BLaER1 (cell line): Measurements from ENCODE around the gene CELA2B.
"Not testable (repeated sequence)": the region's sequence is repeated elsewhere in the genome, so short reads cannot be mapped to it uniquely, and the experiment has no call there.

Experiments used
- H3K27ac ChIP-seq: shearing (Covaris generic); formaldehyde crosslinking; 2 replicates; pipeline ENCODE4 v1.8.1; 2022
- H3K27me3 ChIP-seq: shearing (Covaris generic); formaldehyde crosslinking; 2 replicates; pipeline ENCODE4 v1.8.1; 2022
- H3K36me3 ChIP-seq: shearing (Covaris generic); formaldehyde crosslinking; 2 replicates; pipeline ENCODE4 v1.8.1; 2022
- H3K4me1 ChIP-seq: shearing (Covaris generic); formaldehyde crosslinking; 2 replicates; pipeline ENCODE4 v1.8.1; 2022
- H3K4me2 ChIP-seq: shearing (Covaris generic); formaldehyde crosslinking; 2 replicates; pipeline ENCODE4 v1.8.1; 2022
- H3K4me3 ChIP-seq: shearing (Covaris generic); formaldehyde crosslinking; 2 replicates; pipeline ENCODE4 v1.8.1; 2022
- H3K9ac ChIP-seq: shearing (Covaris generic); formaldehyde crosslinking; 2 replicates; pipeline ENCODE4 v1.8.1; 2022
- H3K9me3 ChIP-seq: shearing (Covaris generic); formaldehyde crosslinking; 2 replicates; pipeline ENCODE4 v1.8.1; 2022
- H4K20me1 ChIP-seq: shearing (Covaris generic); formaldehyde crosslinking; 2 replicates; pipeline ENCODE4 v1.8.1; 2022
- Cebpa-rat ChIP-seq: shearing (Covaris generic); IDR thresholded peaks from 2 replicates; pipeline ENCODE4 v1.8.1; 2022

CELA2B gene

DNA sequence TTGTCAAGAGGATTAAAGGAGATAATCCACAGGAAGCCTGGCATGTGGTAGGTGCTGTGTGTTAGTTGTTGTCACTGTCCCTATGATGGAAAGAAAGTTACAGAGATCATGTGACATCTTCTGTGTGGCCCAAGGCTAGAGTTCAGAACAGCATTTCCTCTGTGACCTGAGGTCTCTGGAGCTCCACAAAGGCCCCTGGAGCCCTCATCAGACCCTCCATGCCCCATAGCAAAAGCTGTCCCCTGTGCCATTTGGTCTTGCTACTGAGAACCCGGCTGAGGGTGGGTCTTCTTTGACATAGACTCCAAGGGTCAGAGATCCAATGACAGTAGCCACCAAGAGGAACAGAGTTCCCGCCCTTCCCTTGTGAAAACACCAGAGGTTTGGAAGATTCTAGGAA is 8.1 kb downstream of the CELA2B start:
- Histone ChIP-seq H4K20me1 (no peaks in the 10 kb centered on the region), H3K9me3 (no peaks in the 10 kb centered on the region), H3K4me3 (no peak overlapping the region), H3K9ac (no peak overlapping the region), H3K27ac (no peak overlapping the region), H3K36me3 (peaks cover 17% of the 10 kb centered on the region; the same call in 1 of the 2 replicates), H3K4me2 (no peak overlapping the region), H3K4me1 (no peaks in the 10 kb centered on the region), H3K27me3 (no peaks in the 10 kb centered on the region)
- TF ChIP-seq Cebpa-rat, result no peak

DNA sequence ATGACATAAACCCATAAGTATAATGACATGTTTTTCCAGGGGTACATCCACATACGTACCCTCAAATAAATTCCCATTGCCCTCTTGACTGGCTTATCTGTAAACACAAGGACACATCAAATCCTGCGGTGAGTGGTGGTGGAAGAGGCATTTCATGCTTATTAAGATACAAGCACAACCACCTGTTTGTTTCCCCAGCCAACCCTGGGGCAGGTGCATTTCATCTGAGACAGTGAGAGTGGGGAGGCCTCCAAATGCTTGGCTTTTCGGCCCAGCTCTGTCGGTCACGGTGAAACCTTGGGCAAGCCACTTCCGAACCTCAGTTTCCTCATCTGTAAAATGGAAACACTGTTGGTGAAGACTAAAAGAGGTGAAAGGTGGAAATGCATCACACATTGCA is 8.5 kb downstream of the CELA2B start:
- not testable (repeated sequence) for H3K27ac ChIP-seq, H3K4me2 ChIP-seq, H3K9me3 ChIP-seq, H4K20me1 ChIP-seq, H3K4me1 ChIP-seq, H3K4me3 ChIP-seq, H3K9ac ChIP-seq, H3K27me3 ChIP-seq
- peaks cover 17% of the 10 kb centered on the region; the same call in 1 of the 2 replicates for H3K36me3 ChIP-seq

DNA sequence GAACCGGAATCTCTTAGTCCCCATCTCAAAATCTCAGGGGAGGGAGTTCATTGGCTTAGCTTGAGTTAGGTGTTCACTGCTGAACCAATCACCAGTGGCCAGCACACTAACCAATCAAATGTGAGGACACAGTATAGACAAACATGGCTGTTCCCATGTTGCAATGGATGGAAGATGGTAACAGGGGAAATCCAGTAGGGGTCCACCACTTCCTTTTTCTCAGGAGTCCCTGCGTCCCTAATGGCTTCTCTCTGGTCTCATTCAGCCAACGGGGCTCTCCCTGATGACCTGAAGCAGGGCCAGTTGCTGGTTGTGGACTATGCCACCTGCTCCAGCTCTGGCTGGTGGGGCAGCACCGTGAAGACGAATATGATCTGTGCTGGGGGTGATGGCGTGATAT is 9.7 kb downstream of the CELA2B start:
- H3K27me3 ChIP-seq, result no peaks in the 10 kb centered on the region
- peaks cover 17% of the 10 kb centered on the region; the same call in 1 of the 2 replicates for H3K36me3 ChIP-seq
- peaks cover 1% of the 10 kb centered on the region for H3K4me1 ChIP-seq
- no peak overlapping the region for H3K4me2 ChIP-seq
- H3K27ac ChIP-seq, result no peak overlapping the region
- TF ChIP-seq Cebpa-rat, result no peak
- no peaks in the 10 kb centered on the region for H3K9me3 ChIP-seq
- H3K9ac ChIP-seq, result no peak overlapping the region
- H3K4me3 ChIP-seq, result no peak overlapping the region
- no peaks in the 10 kb centered on the region for H4K20me1 ChIP-seq

GRCh38 chr1:15486844-15487610 is 11.1 kb downstream of the CELA2B start:
- H3K4me2 ChIP-seq, H3K27ac ChIP-seq, H3K9me3 ChIP-seq, H4K20me1 ChIP-seq, H3K4me3 ChIP-seq, H3K27me3 ChIP-seq, H3K9ac ChIP-seq: not testable (repeated sequence)
- peaks cover 25% of the 10 kb centered on the region; the same call in 1 of the 2 replicates for H3K36me3 ChIP-seq
- peaks cover 11% of the 10 kb centered on the region for H3K4me1 ChIP-seq

DNA sequence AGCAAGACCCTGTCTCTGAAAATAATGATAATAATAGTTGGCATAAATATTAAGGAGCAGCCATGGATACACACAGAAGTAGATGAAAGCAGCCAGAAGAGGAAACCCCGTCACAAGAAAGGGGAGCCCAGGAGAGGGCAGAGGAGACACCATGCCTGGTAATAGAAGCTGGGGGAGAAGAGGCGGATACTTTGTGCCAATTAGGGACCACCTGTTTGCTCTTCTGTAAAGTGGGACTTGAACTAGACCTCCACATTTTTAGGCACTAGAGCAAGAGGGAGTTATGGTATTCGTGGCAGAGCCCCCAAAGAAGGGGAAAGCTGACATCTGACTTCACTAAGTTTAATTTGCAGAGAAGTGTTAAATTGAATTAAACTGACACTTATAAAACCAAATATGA is 12.5 kb downstream of the CELA2B start:
- Histone ChIP-seq H3K4me2 (no peak overlapping the region), H3K4me1 (peaks cover 11% of the 10 kb centered on the region), H3K9ac (no peak overlapping the region), H3K36me3 (peaks cover 37% of the 10 kb centered on the region), H3K27me3 (no peaks in the 10 kb centered on the region), H3K9me3 (no peaks in the 10 kb centered on the region), H3K27ac (no peak overlapping the region), H3K4me3 (no peak overlapping the region), H4K20me1 (no peaks in the 10 kb centered on the region)
- no peak for TF ChIP-seq Cebpa-rat

GRCh38 chr1:15489052-15489736 is 13.3 kb downstream of the CELA2B start:
- Histone ChIP-seq H3K27me3 (no peaks in the 10 kb centered on the region), H3K9ac (no peak overlapping the region), H4K20me1 (no peaks in the 10 kb centered on the region), H3K27ac (no peak overlapping the region), H3K9me3 (no peaks in the 10 kb centered on the region), H3K4me3 (no peak overlapping the region), H3K36me3 (peaks cover 45% of the 10 kb centered on the region), H3K4me1 (peaks cover 11% of the 10 kb centered on the region), H3K4me2 (no peak overlapping the region)
- TF ChIP-seq Cebpa-rat, result no peak

- not testable (repeated sequence) for H3K27me3 ChIP-seq, H3K4me3 ChIP-seq, H3K9ac ChIP-seq, H3K27ac ChIP-seq, H4K20me1 ChIP-seq, H3K9me3 ChIP-seq
- H3K36me3 ChIP-seq, result peaks cover 55% of the 10 kb centered on the region
- H3K4me1 ChIP-seq, result peaks cover 11% of the 10 kb centered on the region
- peak overlapping the region; percentile 14 for H3K4me2 ChIP-seq
Observed at GRCh38 chr1:15491010-15491409, 15.1 kb downstream of the CELA2B start.

DNA sequence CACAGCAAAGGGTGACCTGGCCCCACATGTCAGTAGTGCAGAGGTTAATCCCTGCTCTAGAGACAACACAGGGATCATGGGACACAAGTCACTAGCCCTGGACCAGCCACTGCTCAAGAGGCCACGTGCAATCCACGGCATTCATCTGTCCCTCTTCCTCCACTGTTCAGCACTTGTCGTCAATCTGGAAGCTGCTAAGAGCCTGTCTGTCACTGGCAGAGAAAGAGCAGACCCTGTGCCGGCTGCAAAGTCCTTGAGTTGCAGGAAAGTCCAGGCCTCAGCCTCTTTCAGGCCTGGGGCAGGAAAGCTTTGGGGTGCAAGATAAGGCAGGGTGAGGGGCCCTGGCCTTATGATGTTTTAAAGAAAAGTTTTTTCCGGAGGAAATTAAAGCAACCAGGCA is 16.7 kb downstream of the CELA2B start:
- no peak overlapping the region for H3K9ac ChIP-seq
- TF ChIP-seq Cebpa-rat, result no peak
- no peak overlapping the region for H3K4me2 ChIP-seq

GRCh38 chr1:15493869-15494390 is 18.0 kb downstream of the CELA2B start:
- Histone ChIP-seq H3K9me3 (peaks cover 6% of the 10 kb centered on the region), H3K27me3 (no peaks in the 10 kb centered on the region), H3K9ac (no peak overlapping the region), H3K27ac (no peak overlapping the region), H4K20me1 (no peaks in the 10 kb centered on the region), H3K4me3 (no peak overlapping the region), H3K4me2 (no peak overlapping the region), H3K4me1 (peaks cover 11% of the 10 kb centered on the region), H3K36me3 (peaks cover 46% of the 10 kb centered on the region)
- TF ChIP-seq Cebpa-rat, result no peak

More for the DNA sequence above, 16.7 kb downstream of the CELA2B start:
- Histone ChIP-seq H3K36me3 (peaks cover 43% of the 10 kb centered on the region), H3K4me3 (no peak overlapping the region), H3K9me3 (no peaks in the 10 kb centered on the region; the same call in 1 of the 2 replicates), H3K27me3 (no peaks in the 10 kb centered on the region), H3K4me1 (peaks cover 11% of the 10 kb centered on the region), H4K20me1 (no peaks in the 10 kb centered on the region), H3K27ac (no peak overlapping the region)
